ENCODE data around the gene PDP2. TPM values are rescaled to one million over a fixed set of nuclear protein-coding genes. Genes with fewer than 3 reads are reported as not detected.

Gene PDP2
- total RNA-seq, 1 experiment from 2014 or later, result 23.1 TPM

DNA sequence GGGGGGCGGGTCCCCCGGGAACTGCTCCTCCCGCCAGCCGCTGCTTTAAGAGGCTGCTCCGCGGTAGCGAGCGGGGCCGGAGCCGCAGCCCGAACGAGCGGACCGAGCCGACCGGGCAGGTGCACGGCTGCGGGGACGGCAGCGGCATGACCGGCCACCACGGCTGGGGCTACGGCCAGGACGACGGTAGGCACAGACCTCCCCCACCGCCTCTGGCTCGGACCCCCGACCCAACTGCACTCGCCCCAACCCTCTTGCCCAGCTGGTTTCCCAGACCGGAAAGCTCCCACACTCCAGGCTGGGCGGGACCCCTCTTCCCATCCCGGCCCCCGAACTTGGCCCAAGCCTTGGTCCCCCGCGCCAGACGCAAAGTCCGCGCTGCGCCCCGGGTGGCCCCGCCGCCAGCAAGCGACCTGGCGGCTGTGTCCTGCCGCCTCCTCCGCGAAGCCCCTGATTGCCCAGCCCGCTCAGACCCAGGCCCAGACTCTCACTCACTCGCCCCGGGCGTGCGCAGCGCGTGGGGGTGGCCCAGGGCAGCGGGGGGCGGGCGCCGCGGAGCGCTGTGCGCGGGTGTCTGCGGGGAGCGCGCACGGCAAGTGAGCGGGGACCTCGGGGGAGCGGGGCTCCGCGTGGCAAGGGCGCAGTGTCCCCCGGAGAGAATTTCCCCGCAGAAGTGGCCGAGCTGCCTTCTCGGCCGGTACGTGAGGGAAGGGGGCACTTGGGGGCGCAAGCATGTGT is 35.8 kb upstream of the PDP2 start, which contains the start of gene CA7:
Gene CA7 (plus strand): TSS at position 73 of the 738 bp plus-strand sequence. CDS start 74 bp downstream, at position 147.
- no peak within 1 kb of the TSS for H3K9ac ChIP-seq (ENCODE audit: extremely low read depth, insufficient read length, low read length)
- no peaks in the 10 kb centered on the region for H3K9me3 ChIP-seq (ENCODE audit: control insufficient read depth, low read depth, low read length)
- H3K56ac ChIP-seq (ENCODE audit: insufficient read length, low read depth, low read length), result no peak within 1 kb of the TSS
- peak within 1 kb of the TSS; percentile 68 to 81 for H3K4me3 Mint-ChIP-seq
- no peak within 1 kb of the TSS for H3K4ac ChIP-seq (ENCODE audit: low read depth, low read length)
- WGBS (ENCODE audit: extremely low coverage, insufficient read length, low lambda C conversion rate), result no CpG with 5 or more reads among the region's 79 CpGs
- no peak within 1 kb of the TSS for H3K27ac Mint-ChIP-seq
- peaks cover 13% of the 10 kb centered on the region for H3K23me2 ChIP-seq (ENCODE audit: insufficient read length, low read depth, low read length, poor library complexity, severe bottlenecking)
- H2BK120ac ChIP-seq (ENCODE audit: low read depth, low read length, poor library complexity, severe bottlenecking), result no peak within 1 kb of the TSS
- no peak within 1 kb of the TSS for H4K8ac ChIP-seq (replicated peaks; ENCODE audit: insufficient read length, low read depth, low read length)
- no peak within 1 kb of the TSS for H3T11ph ChIP-seq (ENCODE audit: low read length)
- H4K5ac ChIP-seq (ENCODE audit: insufficient read length, low read depth, low read length), result no peak within 1 kb of the TSS
- TF ChIP-seq, protein P1, sequence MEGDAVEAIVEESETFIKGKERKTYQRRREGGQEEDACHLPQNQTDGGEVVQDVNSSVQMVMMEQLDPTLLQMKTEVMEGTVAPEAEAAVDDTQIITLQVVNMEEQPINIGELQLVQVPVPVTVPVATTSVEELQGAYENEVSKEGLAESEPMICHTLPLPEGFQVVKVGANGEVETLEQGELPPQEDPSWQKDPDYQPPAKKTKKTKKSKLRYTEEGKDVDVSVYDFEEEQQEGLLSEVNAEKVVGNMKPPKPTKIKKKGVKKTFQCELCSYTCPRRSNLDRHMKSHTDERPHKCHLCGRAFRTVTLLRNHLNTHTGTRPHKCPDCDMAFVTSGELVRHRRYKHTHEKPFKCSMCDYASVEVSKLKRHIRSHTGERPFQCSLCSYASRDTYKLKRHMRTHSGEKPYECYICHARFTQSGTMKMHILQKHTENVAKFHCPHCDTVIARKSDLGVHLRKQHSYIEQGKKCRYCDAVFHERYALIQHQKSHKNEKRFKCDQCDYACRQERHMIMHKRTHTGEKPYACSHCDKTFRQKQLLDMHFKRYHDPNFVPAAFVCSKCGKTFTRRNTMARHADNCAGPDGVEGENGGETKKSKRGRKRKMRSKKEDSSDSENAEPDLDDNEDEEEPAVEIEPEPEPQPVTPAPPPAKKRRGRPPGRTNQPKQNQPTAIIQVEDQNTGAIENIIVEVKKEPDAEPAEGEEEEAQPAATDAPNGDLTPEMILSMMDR (conservative IDR thresholded peaks at IDR 0.05), result no peak
- no peak within 1 kb of the TSS for H3K23ac ChIP-seq (ENCODE audit: insufficient read length, low read depth, low read length)
- H4K20me1 ChIP-seq (ENCODE audit: control insufficient read depth, insufficient read depth, insufficient read length), result no peaks in the 10 kb centered on the region
- H3K36me3 Mint-ChIP-seq (ENCODE audit: insufficient read depth in 1 of 3, low read depth in 3 of 3), result no peaks in the 10 kb centered on the region; a peak in 1 of 7 replicates
- no peaks in the 10 kb centered on the region; the same call in 1 of the 2 replicates for H3K4me1 ChIP-seq (ENCODE audit: insufficient read depth, low read length)
- H2AK5ac ChIP-seq (ENCODE audit: insufficient read length, low read length), result no peak within 1 kb of the TSS
- H3K4me2 ChIP-seq (ENCODE audit: insufficient read depth, insufficient read length, low read length), result peak within 1 kb of the TSS; percentile 67
- H2BK20ac ChIP-seq (ENCODE audit: low read depth, low read length, poor library complexity, severe bottlenecking), result no peak within 1 kb of the TSS
- DNase-seq, result no peak
- H3K4me1 Mint-ChIP-seq, result peaks cover 2 to 16% of the 10 kb centered on the region in 2 experiments; a peak in 3 of 4 replicates
- H3K27me3 Mint-ChIP-seq (ENCODE audit: low read depth), result peaks cover 87% of the 10 kb centered on the region
- H3K9me3 Mint-ChIP-seq, result no peaks in the 10 kb centered on the region
- peak within 1 kb of the TSS; percentile 4 for H3K14ac ChIP-seq (ENCODE audit: insufficient read depth, low read length)
- H2AFZ ChIP-seq (ENCODE audit: low read length), result peak within 1 kb of the TSS; percentile 50
- H3K27me3 ChIP-seq (ENCODE audit: insufficient read depth, low read length), result peaks cover 17% of the 10 kb centered on the region
- H3K27ac ChIP-seq (ENCODE audit: insufficient read length, low read depth, low read length), result no peak within 1 kb of the TSS
- peak within 1 kb of the TSS; percentile 29; the same call in 1 of the 2 replicates for H2BK15ac ChIP-seq (ENCODE audit: low read depth, low read length)
- H2BK12ac ChIP-seq (ENCODE audit: insufficient read length, low read depth, low read length), result no peak within 1 kb of the TSS
- H4K91ac ChIP-seq (ENCODE audit: insufficient read length, low read depth, low read length), result no peak within 1 kb of the TSS
- no peak within 1 kb of the TSS for H3K18ac ChIP-seq (ENCODE audit: insufficient read length, low read depth, low read length)
- no peak within 1 kb of the TSS for H2BK5ac ChIP-seq (ENCODE audit: insufficient read length, low read length)
- H3K79me2 ChIP-seq (ENCODE audit: insufficient read depth, low read length), result no peaks in the 10 kb centered on the region
- H3K79me1 ChIP-seq (ENCODE audit: insufficient read depth, low read depth, low read length, poor library complexity, severe bottlenecking), result no peaks in the 10 kb centered on the region
